GM19351 (cell line): ENCODE data around the gene SLC16A3.

Experiments
- ATAC-seq: cut with Tn5 transposase; IDR thresholded peaks from one replicate; pipeline ENCODE4 v1.9.1; 2021; ENCODE audit warnings: mild to moderate bottlenecking, moderate library complexity; ENCODE audit not compliant: unreplicated experiment

The SLC16A3 gene

DNA sequence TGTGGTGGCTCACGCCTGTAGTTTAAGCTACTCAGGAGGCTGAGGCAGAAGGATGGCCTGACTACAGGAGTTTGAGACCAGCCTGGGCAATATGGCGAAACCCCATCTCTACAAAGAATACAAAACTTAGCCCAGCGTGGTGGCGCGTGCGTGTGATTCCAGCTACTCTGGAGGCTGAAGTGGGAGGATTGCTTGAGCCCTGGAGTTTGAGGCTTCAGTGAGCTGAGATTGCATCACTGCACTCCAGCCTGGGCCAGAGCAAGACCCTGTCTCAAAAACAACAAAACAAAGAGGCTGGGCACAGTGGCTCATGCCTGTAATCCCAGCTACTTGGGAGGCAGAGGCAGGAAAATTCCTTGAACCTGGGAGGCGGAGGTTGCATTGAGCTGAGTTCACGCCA lies 51.7 kb downstream of the SLC16A3 start:
- ATAC-seq = no peak

DNA sequence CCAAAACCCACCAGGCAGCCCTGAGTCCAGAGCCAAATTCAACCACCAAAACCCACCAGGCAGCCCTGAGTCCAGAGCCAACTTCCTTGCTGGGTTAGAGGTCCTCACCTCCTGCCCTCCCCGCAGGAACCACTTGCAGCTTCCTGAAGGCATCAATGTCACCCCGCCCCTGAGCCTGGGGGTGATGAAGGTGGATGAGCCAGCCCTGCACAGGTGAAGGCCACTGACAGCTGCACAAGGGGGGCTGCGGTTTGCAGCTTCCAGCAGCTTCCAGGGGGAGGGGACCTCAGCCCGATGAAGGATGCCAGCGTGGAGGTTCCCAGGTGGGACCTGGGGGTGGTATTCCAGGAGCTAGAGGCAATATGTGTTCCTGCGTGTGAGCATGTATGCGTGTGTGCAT lies 52.2 kb downstream of the SLC16A3 start:
- ATAC-seq = no peak

DNA sequence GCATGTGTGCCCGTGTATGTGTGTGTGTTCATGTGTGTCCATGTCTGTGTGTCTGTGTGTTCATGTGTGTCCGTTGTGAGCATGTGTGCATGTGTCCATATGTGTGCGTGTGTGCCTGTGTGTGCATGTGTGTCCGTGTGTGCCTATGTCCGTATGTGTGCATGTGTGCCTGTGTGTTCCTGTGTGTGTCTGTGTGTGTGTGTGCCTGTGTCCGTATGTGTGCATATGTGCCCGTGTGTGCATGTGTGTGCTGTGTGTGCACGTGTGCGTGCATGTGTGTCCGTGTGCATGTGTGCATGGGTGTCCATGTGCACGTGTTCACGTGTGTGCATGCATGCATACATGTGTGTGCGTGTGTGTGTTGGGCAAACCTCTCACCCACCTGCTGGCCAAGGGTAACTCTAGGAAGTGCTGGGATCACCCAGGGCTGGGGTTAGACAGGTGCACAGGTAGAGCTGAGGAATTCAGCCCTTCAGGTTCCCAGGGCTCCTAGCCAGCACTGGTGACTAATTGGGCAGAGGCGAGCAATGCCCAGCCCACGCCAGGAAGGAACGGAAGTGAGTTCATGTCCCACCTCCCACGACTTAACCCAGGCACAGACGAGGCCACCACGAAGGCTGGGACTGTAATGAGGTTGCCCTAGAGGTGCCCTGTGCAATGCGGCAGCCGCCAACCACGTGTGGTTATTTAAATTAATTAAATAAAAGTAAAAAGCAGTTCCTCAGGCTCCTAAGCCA lies 52.8 kb downstream of the SLC16A3 start:
- ATAC-seq = no peak

DNA sequence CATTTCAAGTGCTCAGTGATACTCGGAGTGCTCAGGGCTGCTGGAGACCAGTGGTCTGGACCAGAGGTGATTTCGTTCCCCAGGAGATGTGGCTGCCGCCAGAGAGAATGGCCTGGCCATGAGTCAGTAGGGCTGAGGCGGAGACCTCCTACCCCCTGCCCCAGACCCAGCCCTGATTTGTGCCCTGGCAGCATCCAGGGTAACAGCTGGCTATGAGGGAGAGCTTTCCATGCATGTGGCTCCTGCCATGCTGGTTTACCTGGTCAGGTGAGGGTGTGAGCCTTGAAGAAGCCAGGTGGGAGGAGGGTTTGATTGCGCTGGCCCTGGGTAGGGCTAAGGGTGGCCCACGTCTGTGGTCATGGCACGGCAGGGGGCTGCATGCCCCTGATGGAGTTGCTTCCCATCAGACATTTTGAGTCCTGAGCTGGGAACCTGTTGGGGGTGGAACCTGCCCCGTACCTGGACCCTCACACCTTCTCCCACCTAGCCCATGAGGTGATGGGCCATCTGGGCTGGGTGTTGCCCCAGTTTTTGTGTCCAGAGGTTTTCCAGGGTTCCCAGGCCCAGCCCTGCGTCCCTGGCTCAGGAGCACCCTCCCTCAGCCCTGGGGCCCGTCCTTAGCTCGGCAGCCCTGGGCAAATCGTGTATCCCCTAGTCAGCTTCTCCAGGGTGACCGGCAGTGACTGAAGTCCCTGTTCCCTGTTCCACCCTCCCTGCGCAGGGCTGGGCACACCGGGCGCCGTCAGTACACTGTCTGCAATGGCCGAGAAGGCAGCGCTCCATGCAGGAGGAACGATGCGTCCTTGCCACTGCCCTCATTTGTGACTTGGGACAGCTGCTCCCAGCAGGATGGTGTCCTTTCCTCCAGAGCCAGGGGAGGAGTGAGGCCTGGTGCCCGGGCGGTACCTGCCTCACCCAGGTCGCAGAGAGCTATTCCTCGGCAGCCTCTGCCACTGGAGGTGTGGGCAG lies 53.7 kb downstream of the SLC16A3 start:
- no peak for ATAC-seq

DNA sequence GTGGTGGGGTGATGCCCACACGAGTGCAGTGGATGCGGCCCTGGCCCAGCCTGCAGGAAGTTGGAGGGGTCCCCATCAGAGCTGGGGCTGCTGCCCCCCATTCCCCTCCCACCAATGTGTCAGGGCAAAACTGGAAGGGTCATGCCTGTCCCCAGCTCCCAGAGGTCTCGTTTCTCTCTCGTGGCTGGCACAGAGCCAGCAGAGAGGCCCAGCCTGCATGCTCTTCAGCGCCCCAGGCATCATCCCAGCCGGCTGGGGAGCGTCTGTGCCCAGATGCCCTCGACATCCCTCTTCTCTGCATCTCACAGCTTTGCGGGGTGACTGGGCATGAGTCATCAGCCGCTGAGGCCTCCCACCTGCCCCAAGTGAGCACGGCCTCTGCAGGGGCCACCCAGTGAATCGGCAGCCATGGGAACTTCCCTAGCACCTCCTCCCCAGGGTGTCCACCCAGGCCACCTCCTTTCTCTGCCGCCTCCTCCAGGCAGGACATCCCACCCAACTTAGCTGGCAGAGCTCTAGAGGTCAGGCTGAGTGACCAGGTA lies 54.4 kb downstream of the SLC16A3 start:
- no peak for ATAC-seq

DNA sequence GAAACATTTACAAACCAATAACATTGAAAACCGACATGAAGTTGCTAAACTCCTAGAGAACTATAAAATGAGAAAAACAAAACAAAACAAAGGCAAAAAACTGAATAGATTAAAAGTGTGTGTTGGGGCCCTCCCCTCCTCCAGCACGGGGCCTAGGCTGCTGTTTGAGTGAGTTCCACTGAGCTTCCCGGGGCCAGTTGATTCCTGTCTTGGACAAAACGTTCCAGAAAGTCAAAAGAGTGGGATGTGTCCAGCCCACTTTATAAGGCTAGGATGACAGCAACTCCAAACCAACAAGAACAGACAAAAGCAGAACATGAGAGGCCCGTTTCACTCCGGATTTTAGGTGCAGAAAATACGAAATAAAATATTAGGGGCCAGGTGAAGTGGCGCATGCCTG lies 56.3 kb downstream of the SLC16A3 start:
- ATAC-seq = no peak

DNA sequence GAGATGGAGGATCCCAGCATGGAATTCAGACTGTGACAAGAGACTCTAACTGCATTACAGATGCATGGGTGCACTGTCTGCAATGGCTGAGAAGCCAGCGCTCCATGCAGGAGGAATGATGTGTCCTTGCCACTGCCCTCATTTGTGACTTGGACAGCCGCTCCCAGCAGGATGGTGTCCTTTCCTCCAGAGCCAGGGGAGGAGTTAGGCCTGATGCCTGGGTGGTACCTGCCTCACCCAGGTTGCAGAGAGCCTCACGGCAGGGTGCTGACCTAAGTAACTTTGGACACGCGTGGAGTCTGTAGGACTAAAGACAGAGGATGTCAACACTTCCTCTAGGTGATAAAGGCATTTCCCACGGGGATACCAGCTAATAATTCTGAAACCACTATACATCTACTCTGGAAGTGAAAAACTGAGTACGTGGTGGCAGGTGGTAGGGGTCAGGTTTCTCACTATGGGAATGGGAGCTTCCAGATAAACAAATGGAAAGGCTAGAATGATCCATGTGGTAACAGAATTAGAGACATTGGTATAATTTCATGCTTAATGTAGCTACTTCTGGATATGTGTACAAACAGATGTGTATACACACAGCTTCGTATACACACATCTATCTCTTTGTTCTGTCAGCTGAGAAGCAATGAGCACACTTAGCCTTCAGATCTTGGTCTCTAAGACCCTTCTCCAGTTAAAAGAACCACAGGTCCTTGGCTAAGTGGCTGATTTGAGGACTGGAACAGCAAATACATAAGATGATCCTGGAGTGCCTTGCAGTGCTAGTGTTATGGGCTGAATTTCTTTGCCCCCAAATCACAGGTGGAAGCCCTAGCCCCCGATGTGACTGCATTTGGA lies 58.4 kb downstream of the SLC16A3 start:
- ATAC-seq = no peak

DNA sequence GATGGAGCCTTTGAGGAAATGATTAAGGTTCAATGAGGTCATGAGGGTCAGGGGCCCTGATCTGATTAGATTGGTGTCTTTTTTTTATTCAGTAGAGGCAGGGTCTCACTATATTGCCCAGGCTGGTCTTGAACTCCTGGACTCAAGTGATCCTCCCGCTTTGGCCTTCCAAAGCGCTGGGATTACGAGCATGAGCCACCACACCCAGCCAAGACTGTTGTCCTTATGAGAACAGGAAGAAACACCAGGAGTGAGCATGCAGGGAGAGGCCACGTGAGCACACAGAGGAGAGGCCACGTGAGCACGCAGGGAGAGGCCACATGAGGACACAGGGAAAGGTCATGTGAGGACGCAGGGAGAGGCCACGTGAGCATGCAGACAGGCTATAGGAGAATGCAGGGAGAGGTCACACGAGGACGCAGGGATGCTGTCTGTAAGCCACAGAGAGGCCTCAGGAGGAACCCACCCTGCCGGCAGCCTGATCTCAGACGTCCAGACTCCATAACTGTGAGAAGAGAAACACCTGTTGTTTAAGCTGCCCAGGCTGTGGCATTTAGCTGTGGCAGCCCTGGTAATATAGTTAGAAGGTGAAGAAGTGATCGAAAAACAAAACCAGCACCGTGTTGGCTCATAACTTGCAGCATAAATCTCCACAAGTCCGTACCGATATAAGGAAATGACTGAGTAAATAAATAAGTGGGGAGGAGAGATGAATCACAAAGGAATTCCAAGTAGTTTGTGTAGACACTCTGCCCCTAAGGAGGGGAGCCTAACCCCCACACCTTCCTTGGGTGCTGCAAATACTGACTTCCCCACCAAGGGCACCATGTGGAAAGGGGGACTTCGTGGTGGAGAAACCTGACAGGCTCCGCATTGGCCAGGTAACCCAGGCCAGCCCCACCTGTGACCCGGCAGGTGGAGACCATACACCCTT lies 59.3 kb downstream of the SLC16A3 start:
- ATAC-seq = no peak
